GM19455 (cell line): Measurements from ENCODE around the gene INTS2.
"Not testable (repeated sequence)": the region's sequence is repeated elsewhere in the genome, so short reads cannot be mapped to it uniquely, and the experiment has no call there.

ENCODE experiments used
- ATAC-seq: cut with Tn5 transposase; IDR thresholded peaks from one replicate; pipeline ENCODE4 v1.9.1; 2021; ENCODE audit not compliant: unreplicated experiment

The INTS2 gene

DNA sequence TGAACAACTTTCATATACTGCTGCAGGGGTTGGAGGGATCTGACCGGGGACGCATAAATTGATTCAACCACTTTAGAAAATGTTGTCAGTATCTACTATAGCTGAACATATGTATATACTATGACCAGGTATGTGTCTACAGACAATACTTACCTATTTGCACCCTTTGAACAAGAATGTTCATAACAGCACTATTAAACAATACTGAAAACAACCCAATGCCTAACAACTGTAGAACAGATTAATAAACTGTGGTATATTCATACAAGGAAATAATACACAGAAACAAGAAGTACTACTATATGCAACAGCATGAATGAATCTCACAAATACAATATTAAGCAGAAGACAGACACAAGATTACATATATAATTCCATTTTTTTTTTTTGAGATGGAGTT, 74.9 kb downstream of the INTS2 start:
- ATAC-seq: no peak

DNA sequence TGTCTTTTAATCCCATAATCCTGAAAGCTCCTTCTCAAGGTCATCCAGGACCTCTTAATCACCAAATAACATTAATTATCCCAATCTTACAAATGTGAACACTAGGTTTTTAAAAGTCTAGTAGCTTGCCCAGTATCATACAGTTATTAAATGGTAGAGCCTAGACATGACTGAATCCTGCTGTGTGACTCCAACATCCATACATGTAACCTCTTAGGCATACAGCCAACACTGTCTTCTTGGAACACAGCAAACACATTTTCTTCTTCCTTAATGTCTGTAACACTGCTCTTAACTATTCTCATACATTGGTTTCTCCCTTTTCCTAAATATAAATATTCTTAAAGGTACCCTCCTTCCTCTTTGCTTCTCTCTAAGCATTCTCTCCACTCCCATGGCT, 78.1 kb downstream of the INTS2 start:
- ATAC-seq: no peak

DNA sequence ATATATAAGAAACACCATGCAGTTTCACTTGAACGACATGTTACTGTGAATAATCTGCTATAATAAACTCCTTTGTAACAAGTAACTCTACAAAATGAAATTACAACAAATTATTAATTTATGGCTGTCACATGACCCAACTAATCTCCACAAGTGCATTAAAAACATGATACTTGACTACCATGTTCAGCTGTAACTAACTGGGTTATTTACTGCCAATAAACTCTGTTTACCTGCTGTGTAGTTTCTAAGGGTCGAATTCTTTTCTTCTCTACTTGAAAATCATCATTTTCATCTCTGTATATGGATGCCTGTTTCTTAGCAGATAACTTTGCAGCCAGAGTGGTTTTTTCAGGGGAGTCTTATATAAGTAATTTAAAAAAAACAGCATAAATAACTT, 78.9 kb downstream of the INTS2 start:
- ATAC-seq: no peak

DNA sequence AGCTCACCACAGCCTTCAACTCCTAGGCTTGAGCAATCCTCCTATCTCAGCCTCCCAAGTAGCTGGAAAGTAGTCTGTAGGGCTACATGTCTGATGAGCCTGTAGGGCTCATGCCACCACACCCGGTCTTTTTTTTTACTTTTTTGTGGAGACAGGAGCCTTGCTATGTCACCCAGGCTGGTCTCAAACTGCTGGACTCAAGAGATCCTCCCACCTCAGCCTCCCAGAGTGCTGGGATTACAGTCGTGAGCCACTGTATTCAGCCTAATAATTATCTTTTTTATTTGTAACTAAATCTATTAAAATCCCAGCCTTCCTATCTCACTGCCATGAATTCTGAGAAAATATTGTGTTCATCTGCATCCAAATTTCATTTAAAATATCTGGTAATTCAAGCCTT, 79.5 kb downstream of the INTS2 start:
- ATAC-seq: no peak

DNA sequence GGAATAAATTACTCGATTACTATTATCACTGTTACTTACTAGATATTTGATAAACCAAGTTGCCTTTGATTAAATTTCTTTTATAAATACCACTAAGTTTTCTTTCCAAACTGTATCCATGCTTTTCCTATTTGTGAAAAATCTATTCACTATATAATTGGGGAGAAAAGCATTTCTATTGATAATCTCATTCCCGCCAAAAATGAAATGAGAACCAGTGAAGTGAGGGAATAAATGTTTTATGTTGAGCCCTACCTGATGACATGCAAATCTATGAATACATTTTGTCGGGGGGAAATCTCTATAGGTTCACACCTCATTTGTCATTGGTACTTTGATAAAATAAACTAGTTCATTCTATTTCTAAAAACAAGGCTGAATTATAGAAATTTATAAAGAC, 80.1 kb downstream of the INTS2 start:
- no peak for ATAC-seq

DNA sequence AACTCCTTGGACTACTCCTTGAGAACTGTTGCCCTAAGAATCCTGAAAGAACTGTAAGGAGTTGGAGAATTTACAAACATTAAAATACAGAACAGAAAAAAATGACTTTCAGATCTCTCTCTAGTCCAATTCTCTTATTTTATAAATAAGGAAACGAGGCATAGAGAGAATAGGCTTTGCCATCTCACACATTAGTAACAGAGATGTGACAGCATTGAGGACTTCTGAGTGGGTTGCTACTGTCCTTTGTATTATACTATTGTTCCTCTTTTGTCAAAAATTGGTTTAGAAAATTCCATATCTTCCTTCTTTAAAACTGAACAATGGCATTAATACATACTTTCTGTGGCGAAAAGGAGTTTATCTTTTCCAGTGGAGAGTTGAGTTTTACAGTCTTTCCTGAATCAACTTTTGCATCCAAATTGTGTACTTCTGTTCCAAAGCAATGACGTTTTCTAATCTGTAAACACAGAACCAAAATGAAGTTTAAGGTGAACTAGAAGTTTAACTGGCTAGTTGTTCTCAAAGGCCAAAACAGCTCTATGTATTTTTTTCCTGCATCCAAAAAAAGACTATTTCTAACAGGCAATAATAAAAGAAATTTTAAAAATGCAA, 80.9 kb downstream of the INTS2 start:
- ATAC-seq: no peak

DNA sequence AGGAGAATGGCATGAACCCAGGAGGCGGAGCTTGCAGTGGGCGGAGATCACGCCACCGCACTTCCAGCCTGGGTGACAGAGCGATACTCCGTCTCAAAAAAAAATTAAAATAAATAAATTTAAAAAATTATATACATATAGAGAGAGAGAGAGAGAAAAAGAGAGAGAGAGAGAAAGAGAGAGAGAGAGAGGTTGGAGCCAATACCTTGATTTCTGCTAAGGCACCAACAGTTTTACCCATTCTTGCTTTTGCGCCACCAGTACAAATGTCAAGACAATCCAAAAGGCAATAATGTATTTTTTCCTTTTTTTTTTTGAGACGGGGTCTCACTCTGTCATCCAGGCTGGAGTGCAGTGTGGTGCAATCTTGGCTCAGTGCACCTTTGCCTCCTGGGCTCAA, 81.7 kb downstream of the INTS2 start:
- no peak for ATAC-seq

DNA sequence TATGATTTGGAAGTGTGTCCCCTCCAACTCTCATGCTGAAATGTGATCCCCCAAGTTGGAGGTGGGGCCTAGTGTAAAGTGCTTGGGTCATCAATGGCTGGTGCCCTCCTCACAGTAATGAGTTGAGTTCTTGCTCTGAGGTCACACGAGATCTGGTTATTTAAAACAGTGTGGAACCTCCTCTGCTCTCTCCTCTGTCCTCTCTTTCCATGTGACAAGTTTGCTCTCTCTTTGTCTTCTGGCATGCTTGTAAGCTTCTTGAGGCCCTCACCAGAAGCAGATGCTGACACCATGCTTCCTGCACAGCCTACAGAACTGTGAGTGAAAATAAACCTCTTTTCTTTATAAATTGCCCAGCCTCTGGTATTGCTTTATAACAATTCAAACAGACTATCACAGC, 84.3 kb downstream of the INTS2 start:
- ATAC-seq: no peak

DNA sequence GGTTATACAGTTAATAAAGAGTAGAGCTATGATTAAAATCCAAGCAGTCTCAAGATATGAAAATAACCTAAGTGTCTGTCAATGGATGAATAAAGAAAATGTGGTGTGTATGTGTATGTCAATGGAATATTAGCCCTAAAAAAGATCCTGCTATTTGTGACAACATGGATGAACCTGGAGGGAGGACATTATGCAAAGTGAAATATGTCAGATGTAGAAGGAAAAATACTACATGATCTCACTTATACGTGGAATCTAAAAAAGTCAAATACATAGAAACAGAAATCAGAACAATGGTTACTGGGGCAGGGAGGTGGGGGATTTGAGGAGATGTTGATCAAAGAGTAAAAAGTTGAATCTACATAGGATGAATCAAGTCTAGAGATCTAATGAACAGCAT, 84.9 kb downstream of the INTS2 start:
- ATAC-seq: no peak

DNA sequence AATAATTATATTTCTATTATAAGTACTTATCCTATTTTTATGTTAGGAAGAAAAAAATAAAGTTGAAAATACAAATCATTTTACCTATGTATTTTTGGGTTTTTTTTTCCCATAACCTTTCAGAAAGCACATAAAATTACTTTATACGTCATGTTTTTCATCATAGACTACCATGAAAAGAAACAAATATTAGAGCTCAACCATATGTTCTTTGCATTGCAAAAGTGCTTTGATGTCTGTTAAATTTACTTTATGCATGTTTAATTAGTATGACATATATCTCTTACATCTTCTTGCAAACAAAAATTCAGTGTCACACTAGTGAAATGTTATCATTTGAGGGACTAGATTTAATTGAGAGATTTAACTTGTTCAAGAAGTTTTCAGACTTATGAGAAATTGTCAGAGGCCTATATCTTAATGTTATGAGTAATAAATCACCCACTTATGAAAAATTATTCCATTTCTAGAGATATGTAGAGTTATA, 88.4 kb downstream of the INTS2 start:
- no peak for ATAC-seq

DNA sequence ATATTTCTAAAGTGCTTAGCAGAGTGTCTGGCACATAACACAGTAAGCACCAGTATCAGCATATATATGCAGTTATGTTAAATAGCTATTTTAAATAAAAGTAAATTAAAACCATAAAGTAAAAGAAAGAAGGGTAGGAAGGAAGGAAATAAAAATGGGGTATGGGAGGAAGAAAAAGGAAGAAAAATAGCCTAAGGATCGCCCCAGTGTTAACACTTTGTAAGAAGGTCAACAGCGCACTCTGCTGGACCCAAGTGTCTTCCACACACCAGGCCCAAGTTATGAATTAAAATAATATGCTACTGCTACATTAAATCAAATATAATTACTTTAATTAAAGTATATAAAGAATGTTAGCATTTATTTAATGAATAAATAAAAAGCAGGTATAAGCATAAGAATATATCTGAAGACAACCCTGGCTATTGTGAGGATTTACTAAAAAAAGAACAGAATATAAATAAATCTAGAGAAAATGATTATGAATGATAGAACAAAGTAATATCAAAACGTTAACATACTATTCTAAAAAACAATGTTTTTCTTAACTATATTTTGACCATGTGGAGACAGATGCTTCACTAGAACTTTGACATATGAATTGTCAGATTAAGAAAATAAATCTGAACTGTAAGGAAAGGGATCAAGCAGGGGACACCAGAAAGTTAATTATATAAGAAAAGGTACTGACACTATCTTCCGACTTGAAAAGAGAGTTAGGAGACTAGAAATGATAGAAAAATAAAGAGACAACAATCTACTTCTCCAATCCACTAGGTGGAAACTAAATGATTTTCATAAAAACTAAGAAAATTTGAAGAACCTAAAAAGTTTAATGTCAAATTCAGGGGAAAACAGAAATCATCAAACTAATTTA, 90.4 kb downstream of the INTS2 start:
- ATAC-seq: no peak

DNA sequence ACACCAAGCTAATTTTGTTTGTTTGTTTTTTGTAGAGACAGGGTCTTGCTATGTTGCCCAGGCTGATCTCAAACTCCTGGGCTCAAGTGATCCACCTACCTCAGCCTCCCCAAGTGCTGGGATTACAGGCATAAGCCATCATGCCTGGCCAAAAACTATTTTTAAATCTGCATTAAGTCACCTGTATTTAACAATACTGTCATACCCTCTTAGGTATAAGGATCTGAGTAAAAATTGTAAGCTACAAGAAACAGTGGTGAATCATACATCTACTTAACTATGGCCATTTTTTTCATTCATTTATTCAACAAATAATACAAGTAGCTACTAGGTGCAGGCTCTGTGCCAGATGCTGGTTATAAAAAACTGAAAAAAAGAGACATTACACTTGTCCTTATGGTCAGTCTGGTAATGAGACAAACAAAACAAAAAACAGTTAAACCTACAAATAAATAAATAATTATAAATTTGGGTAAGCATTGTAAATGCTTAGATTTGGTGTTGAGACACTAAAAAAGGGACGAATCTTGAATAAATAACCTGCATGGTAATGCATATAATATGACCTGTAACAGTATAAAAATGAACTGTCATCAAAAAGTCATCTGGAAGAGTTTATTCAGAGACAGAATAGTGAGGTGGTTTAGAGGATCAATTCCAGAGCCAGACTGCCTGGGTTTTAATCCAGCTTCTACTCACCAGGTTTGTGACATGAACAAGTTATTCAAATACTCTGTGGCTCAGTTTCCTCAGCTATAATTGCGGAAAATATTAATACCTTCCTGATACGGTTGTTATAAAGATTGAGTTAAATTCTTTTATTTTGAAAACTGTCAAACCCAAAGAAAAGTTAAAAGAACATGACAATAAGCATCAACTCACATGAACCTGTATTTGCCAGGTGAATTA, 91.3 kb downstream of the INTS2 start:
- no peak for ATAC-seq

DNA sequence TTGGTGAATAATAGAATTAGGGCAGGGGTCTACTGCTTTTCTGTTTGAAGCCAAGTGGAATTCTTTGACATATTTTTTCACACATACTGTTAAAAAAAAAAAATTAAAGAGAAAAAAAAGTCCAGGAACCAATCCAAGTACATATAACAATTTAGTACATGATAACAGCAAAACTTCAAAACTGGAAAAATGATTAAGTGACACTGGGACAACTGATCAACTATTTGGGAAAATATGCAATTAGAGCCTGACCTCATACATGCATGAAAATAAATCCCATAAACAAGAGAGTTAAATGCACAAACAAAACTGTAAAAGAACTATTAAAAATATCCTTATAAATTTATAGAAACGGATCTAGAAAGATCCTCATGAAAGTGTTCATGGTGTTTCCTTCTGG, 92.2 kb downstream of the INTS2 start:
- ATAC-seq: no peak

DNA sequence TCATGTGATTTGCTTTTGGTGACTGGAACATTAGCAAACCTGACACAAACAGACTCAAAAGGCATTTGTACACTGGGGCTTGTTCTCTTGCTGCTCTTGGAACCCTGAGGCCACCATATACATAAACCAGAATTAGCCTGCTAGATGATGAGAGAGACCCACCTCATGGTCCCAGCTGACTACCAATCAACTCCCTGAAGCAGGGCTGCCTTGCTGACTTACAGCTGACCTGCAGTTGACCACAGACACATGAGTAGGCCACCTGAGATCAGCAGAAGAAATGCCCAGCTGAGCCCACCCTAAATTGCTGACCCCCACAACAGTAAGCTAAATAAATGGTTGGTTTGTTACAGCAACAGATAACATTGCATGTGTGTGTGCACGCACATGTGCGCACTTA, 93.2 kb downstream of the INTS2 start:
- no peak for ATAC-seq

DNA sequence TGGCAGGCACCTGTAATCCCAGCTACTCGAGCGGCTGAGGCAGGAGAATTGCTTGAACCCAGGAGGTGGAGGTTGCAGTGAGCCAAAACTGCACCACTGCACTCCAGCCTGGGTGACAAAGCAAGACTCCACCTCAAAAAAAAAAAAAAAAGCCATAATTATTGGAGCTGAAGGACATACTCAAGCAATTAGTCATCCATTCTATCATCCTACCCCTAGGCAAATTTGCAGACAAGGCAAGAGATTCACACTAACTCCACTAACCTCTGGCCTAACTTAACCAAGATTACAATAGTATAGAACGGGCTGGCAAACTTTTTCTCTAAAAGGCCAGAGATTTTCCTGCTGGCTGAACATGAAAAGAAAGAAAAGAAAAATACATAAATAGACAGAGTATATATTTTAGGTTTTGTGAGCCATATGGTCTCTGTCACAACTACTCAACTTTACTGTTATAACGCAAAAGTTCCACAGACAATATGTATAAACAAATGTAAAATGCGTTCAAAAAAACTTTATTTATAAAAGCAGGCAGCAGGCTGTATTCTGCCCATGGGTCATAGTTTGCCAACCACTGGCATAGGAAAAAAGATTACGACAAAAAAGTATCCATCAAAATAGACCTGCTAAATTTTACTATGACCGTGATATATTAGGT, 94.1 kb downstream of the INTS2 start:
- ATAC-seq: no peak

DNA sequence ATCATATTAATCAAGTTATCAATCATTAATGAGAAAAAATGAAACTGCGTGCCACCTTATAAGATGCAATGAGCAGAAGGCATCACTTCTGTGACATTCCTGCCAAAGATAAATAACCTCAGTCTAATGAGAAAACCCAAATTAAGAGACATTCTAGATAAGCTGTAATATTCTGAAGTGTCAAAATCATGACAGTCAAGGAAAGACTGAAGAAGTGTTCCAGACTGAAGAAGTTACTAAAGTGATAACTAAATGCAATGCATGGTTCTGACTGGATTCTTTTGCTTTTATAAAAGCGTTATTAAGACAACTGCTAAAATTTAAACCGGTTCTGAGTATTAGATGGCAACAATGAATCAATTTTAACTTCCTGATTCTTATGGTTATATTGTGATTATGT, 95.3 kb downstream of the INTS2 start:
- no peak for ATAC-seq

DNA sequence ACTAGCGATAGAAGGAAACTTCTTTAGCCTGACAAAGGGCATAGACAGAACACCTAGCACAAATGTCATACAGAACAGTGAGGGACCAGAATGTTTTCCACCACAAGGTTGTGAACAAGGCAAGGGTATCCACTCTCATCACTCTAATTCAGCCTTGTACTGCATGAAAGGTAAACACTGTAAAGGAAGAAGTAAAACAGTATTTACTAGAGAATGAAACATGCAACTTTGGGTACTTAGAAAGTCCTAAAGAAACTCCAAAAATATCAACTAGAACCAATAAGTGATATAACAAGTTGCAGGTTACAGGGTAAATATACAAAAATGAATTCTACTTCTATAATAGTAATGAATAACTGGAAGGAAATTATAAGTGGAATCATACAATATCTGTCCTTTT, 96.7 kb downstream of the INTS2 start:
- no peak for ATAC-seq

DNA sequence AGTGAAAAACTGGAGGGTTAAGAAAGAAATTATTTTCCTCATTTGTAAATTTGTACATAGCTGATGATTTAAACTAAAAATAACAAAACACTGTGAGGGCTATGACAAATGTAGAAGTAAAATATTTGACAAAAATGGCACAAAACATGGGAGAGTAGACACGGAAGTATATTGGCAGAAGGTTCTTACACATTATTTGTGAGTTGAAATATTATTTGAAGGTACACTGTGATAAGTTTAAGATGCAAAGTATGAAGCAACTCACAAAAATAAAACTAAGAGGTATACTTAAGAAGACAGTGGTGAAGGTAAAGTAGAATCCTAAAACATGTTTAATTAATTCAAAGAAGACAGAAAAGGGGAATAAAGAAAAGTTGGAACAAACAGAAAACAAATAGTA, 99.1 kb downstream of the INTS2 start:
- no peak for ATAC-seq

DNA sequence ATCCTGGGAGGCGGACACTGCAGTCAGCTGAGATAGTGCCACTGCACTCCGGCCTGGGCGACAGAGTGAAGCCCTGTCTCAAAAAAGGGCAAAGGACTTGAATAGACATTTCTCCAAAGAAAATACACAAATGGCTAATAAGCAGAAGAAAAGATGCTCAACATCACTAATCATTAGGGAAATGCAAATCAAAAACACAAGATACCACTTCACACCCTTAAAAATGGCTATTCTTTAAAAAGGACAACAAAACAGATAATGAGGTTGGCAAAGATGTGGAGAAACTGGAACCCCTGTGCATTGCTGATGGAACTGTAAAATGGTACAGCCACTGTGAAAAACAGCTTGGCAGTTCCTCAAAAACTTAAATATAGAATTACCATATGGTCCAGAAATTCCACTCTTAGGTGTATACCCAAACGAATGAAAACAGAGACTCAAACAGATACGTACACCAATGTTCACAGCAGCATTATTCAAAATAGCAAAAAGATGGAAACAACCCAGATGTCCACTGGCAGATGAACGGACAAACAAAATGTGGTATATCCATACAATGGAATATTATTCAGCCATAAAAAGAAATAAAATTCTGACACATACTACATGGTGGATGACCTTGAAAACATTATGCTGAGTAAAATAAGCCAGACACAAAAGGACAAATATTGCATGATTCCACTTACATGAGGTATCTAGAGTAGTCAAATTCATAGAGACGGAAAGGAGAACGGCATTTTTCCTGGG, 100.0 kb downstream of the INTS2 start:
- ATAC-seq: no peak

DNA sequence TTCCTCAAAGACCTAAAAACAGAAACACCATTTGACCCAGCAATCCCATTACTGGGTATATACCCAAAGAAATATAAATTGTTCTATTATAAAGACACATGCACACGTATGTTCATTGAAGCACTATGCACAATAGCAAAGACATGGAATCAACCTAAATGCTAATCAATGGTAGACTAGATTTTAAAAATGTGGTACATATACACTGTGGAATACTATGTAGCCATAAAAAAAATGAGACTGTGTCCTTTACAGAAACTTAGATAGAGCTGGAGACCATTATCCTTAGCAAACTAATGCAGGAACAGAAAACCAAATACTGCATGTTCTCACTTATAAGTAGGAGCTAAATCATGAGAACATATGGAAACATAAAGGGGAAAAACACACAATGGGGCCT, 100.9 kb downstream of the INTS2 start:
- not testable (repeated sequence) for ATAC-seq
